Peyer's patch (tissue), 4 donors: ENCODE measurements around the gene ZYG11B. TPM values are rescaled to one million over a fixed set of nuclear protein-coding genes. Genes with fewer than 3 reads are reported as not detected.
"Not testable (repeated sequence)": the region's sequence is repeated elsewhere in the genome, so short reads cannot be mapped to it uniquely, and the experiment has no call there.

ENCODE experiments used
- DNase-seq, 3 donors: peaks; one replicate each; pipeline ENCODE4 v3.0.0-alpha.2; 2017 to 2019
- H3K27ac ChIP-seq, 4 donors: fragments of 200-600 bp; sonication (generic); one replicate each; pipeline ENCODE4 v1.5.1; 2016 to 2019
- H3K27me3 ChIP-seq, 2 donors: fragments of 200-600 bp; sonication (generic); one replicate each; pipeline ENCODE4 v1.5.1; 2019
- H3K36me3 ChIP-seq, 3 donors: fragments of 200-600 bp; sonication (generic); one replicate each; pipeline ENCODE4 v1.5.1; 2016 to 2019
- H3K4me1 ChIP-seq, 4 donors: fragments of 200-600 bp; sonication (generic); one replicate each; pipeline ENCODE4 v1.5.1; 2016 to 2019
- H3K4me3 ChIP-seq, 4 donors: fragments of 200-600 bp; sonication (generic); 1 replicate in 3 of 4; 2 replicates in 1 of 4; pipeline ENCODE4 v1.5.1; 2016 to 2019; ENCODE audit warnings: mild to moderate bottlenecking in 1 of 4
- H3K9me3 ChIP-seq, 4 donors: fragments of 200-600 bp; sonication (generic); one replicate each; pipeline ENCODE4 v1.5.1; 2016 to 2019; ENCODE audit warnings: mild to moderate bottlenecking in 1 of 4
- CTCF ChIP-seq, 6 experiments: fragments of 450-650 bp in 4 of 6; fragments of 200-600 bp in 2 of 6; sonication (generic) in 1 of 6; IDR thresholded peaks; one replicate each; pipeline ENCODE4 v1.5.1; 2017 to 2019; ENCODE audit warnings: antibody characterized with exemption in 6 of 6, mild to moderate bottlenecking in 3 of 6, moderate library complexity in 1 of 6
- POLR2A ChIP-seq, 2 donors: fragments of 450-650 bp; IDR thresholded peaks; one replicate each; pipeline ENCODE4 v1.5.1; 2017; ENCODE audit warnings: antibody characterized with exemption in 2 of 2, mild to moderate bottlenecking in 2 of 2, moderate library complexity in 2 of 2
- total RNA-seq, 4 donors: library from RNA; depleted of rRNA; stranded (reverse); fragments of >200 nt; gene quantifications; one replicate each; pipeline ENCODE4 v1.1.0, GENCODE V29; 2016

The ZYG11B gene
- total RNA-seq, 4 donors from 2014 or later = 21.4 to 36.3 (median 27.8) TPM

- H3K36me3 ChIP-seq = no peaks in the 10 kb centered on the region
- no peaks in the 10 kb centered on the region for H3K27me3 ChIP-seq
- DNase-seq = no peak
- no peaks in the 10 kb centered on the region for H3K9me3 ChIP-seq
- peaks cover 0 to 22% (median 0%) of the 10 kb centered on the region in 4 donors for H3K4me1 ChIP-seq
- TF ChIP-seq CTCF (IDR thresholded peaks at IDR 0.05) (no peak), POLR2A (IDR thresholded peaks at IDR 0.05) (no peak)
- no peak overlapping the region for H3K27ac ChIP-seq
- H3K4me3 ChIP-seq = no peak overlapping the region
Observed at GRCh38 chr1:52709016-52709415, 17.2 kb upstream of the ZYG11B start.

GRCh38 chr1:52713590-52713989, 12.7 kb upstream of the ZYG11B start:
- no peaks in the 10 kb centered on the region for H3K36me3 ChIP-seq
- H3K27me3 ChIP-seq = no peaks in the 10 kb centered on the region
- no peak overlapping the region for H3K4me3 ChIP-seq
- DNase-seq = no peak
- H3K27ac ChIP-seq = no peak overlapping the region
- no peak for TF ChIP-seq CTCF (IDR thresholded peaks at IDR 0.05)
- H3K9me3 ChIP-seq = no peaks in the 10 kb centered on the region
- peaks cover 0 to 8% (median 0%) of the 10 kb centered on the region in 4 donors for H3K4me1 ChIP-seq

- DNase-seq, H3K27ac ChIP-seq, H3K4me3 ChIP-seq, H3K36me3 ChIP-seq, H3K4me1 ChIP-seq, H3K27me3 ChIP-seq, H3K9me3 ChIP-seq: not testable (repeated sequence)
Observed at GRCh38 chr1:52715296-52715695, 11.0 kb upstream of the ZYG11B start.

GRCh38 chr1:52723260-52723659, 3.0 kb upstream of the ZYG11B start:
- Histone ChIP-seq H3K36me3 (no peaks in the 10 kb centered on the region), H3K4me3 (no peak overlapping the region), H3K27ac (no peak overlapping the region), H3K4me1 (peaks cover 0 to 18% (median 0%) of the 10 kb centered on the region in 4 donors), H3K27me3 (no peaks in the 10 kb centered on the region), H3K9me3 (no peaks in the 10 kb centered on the region)
- no peak for DNase-seq
- TF ChIP-seq POLR2A (IDR thresholded peaks at IDR 0.05) (no peak), CTCF (IDR thresholded peaks at IDR 0.05) (no peak)

- no peak for TF ChIP-seq CTCF (IDR thresholded peaks at IDR 0.05)
- TF ChIP-seq POLR2A (IDR thresholded peaks at IDR 0.05) = no peak
- peak overlapping the region; percentile 86 to 93 (median 88) for H3K27ac ChIP-seq
Observed at GRCh38 chr1:52725903-52726264, 369 bp upstream of the ZYG11B start.

GRCh38 chr1:52727114-52727586, 897 bp downstream of the ZYG11B start:
- peak overlapping the region in 3 of 4 donors; percentile 86 to 89 (median 87) for H3K27ac ChIP-seq
- H3K36me3 ChIP-seq = peaks cover 0 to 3% (median 0%) of the 10 kb centered on the region in 3 donors
- H3K9me3 ChIP-seq = no peaks in the 10 kb centered on the region
- peak overlapping the region; percentile 76 to 97 (median 94) for H3K4me3 ChIP-seq
- H3K27me3 ChIP-seq = no peaks in the 10 kb centered on the region
- DNase-seq = no peak
- H3K4me1 ChIP-seq = peaks cover 0 to 26% (median 0%) of the 10 kb centered on the region in 4 donors
- TF ChIP-seq CTCF (IDR thresholded peaks at IDR 0.05) (no peak), POLR2A (IDR thresholded peaks at IDR 0.05) (no peak)

More at GRCh38 chr1:52725903-52726264, 369 bp upstream of the ZYG11B start:
- Histone ChIP-seq H3K36me3 (no peaks in the 10 kb centered on the region), H3K9me3 (no peaks in the 10 kb centered on the region), H3K4me3 (peak overlapping the region; percentile 76 to 97 (median 94)), H3K4me1 (peaks cover 0 to 26% (median 0%) of the 10 kb centered on the region in 4 donors), H3K27me3 (no peaks in the 10 kb centered on the region)
- DNase-seq = no peak
